ENCODE measurements around the gene TMEM150C. TPM values are rescaled to one million over a fixed set of nuclear protein-coding genes. Genes with fewer than 3 reads are reported as not detected.

The TMEM150C gene
- total RNA-seq, 1 experiment from 2014 or later = 2.7 TPM

GRCh38 chr4:82585690-82586435 lies 24.1 kb upstream of the TMEM150C start:
- H3K4ac ChIP-seq (ENCODE audit: low read depth, low read length) = no peak overlapping the region
- no peaks in the 10 kb centered on the region for H3K79me1 ChIP-seq (ENCODE audit: insufficient read depth, low read depth, low read length, poor library complexity, severe bottlenecking)
- H3K4me3 Mint-ChIP-seq = 0 out of 5 replicates have a peak overlapping the region, but pooled peaks of 1 of the 2 experiments have one; percentile 14
- no peak for TF ChIP-seq CTCF (conservative IDR thresholded peaks at IDR 0.05)
- DNase-seq = no peak
- no peaks in the 10 kb centered on the region for H3K27me3 ChIP-seq (ENCODE audit: insufficient read depth, low read length)
- no peak overlapping the region for H3K56ac ChIP-seq (ENCODE audit: insufficient read length, low read depth, low read length)
- H4K8ac ChIP-seq (replicated peaks; ENCODE audit: insufficient read length, low read depth, low read length) = no peak overlapping the region
- H3K14ac ChIP-seq (ENCODE audit: insufficient read depth, low read length) = no peak overlapping the region
- H4K5ac ChIP-seq (ENCODE audit: insufficient read length, low read depth, low read length) = no peak overlapping the region
- H3K27ac ChIP-seq (ENCODE audit: insufficient read length, low read depth, low read length) = no peak overlapping the region
- no peaks in the 10 kb centered on the region for H3K23me2 ChIP-seq (ENCODE audit: insufficient read length, low read depth, low read length, poor library complexity, severe bottlenecking)
- no peak overlapping the region for H2BK12ac ChIP-seq (ENCODE audit: insufficient read length, low read depth, low read length)
- H3K9me3 ChIP-seq (ENCODE audit: control insufficient read depth, low read depth, low read length) = no peaks in the 10 kb centered on the region
- no peaks in the 10 kb centered on the region for H4K20me1 ChIP-seq (ENCODE audit: control insufficient read depth, insufficient read depth, insufficient read length)
- peak overlapping the region in 2 of 3 experiments; percentile 26 to 34; a peak in 2 of 7 replicates for H3K27ac Mint-ChIP-seq
- H3K79me2 ChIP-seq (ENCODE audit: insufficient read depth, low read length) = no peaks in the 10 kb centered on the region
- no peak overlapping the region for H3K18ac ChIP-seq (ENCODE audit: insufficient read length, low read depth, low read length)
- no peaks in the 10 kb centered on the region for H3K27me3 Mint-ChIP-seq (ENCODE audit: low read depth)
- peaks cover 29% of the 10 kb centered on the region; the same call in 1 of the 2 replicates for H3K4me1 ChIP-seq (ENCODE audit: insufficient read depth, low read length)
- H3K4me1 Mint-ChIP-seq = peaks cover 43 to 45% of the 10 kb centered on the region in 2 experiments
- H3K4me2 ChIP-seq (ENCODE audit: insufficient read depth, insufficient read length, low read length) = no peak overlapping the region
- H4K91ac ChIP-seq (ENCODE audit: insufficient read length, low read depth, low read length) = no peak overlapping the region
- no CpG with 5 or more reads among the region's 8 CpGs for WGBS (ENCODE audit: extremely low coverage, insufficient read length, low lambda C conversion rate)
- H2BK120ac ChIP-seq (ENCODE audit: low read depth, low read length, poor library complexity, severe bottlenecking) = no peak overlapping the region
- H3K23ac ChIP-seq (ENCODE audit: insufficient read length, low read depth, low read length) = no peak overlapping the region
- no peak overlapping the region for H3T11ph ChIP-seq (ENCODE audit: low read length)
- no peaks in the 10 kb centered on the region for H3K9me3 Mint-ChIP-seq
- H2AK5ac ChIP-seq (ENCODE audit: insufficient read length, low read length) = no peak overlapping the region
- H2BK20ac ChIP-seq (ENCODE audit: low read depth, low read length, poor library complexity, severe bottlenecking) = no peak overlapping the region
- H3K36me3 Mint-ChIP-seq (ENCODE audit: insufficient read depth in 1 of 3, low read depth in 3 of 3) = no peaks in the 10 kb centered on the region; a peak in 1 of 7 replicates
- no peak overlapping the region for H2BK15ac ChIP-seq (ENCODE audit: low read depth, low read length)
- no peak overlapping the region for H2BK5ac ChIP-seq (ENCODE audit: insufficient read length, low read length)
- no peak overlapping the region for H2AFZ ChIP-seq (ENCODE audit: low read length)
- H3K9ac ChIP-seq (ENCODE audit: extremely low read depth, insufficient read length, low read length) = no peak overlapping the region
